GM21360 (cell line): ENCODE measurements around the gene BRSK1.

ENCODE experiments used
- ATAC-seq: cut with Tn5 transposase; IDR thresholded peaks from one replicate; pipeline ENCODE4 v1.9.1; 2021; ENCODE audit warnings: mild to moderate bottlenecking, moderate library complexity; ENCODE audit not compliant: unreplicated experiment

BRSK1 gene

GRCh38 chr19:55283548-55284377, at the start of gene BRSK1:
Gene BRSK1, plus strand, starts transcription at chr19:55283997. Its CDS starts 446 bp downstream, at chr19:55284443.
- ATAC-seq = no peak

GRCh38 chr19:55238030-55238429, 45.8 kb upstream of the BRSK1 start:
- ATAC-seq = no peak

GRCh38 chr19:55239004-55239403, 44.8 kb upstream of the BRSK1 start:
- ATAC-seq = no peak

GRCh38 chr19:55240713-55241020, 43.1 kb upstream of the BRSK1 start:
- no peak for ATAC-seq

- no peak for ATAC-seq
Observed at GRCh38 chr19:55241143-55241934, 42.5 kb upstream of the BRSK1 start.

GRCh38 chr19:55241935-55242464, 41.8 kb upstream of the BRSK1 start:
- no peak for ATAC-seq

- ATAC-seq = no peak
Observed at GRCh38 chr19:55242517-55242916, 41.3 kb upstream of the BRSK1 start.

GRCh38 chr19:55244004-55244680, 39.7 kb upstream of the BRSK1 start:
- no peak for ATAC-seq

GRCh38 chr19:55245236-55245904, 38.4 kb upstream of the BRSK1 start:
- ATAC-seq = no peak

GRCh38 chr19:55246462-55247451, 37.0 kb upstream of the BRSK1 start:
- no peak for ATAC-seq

GRCh38 chr19:55247621-55248099, 36.1 kb upstream of the BRSK1 start:
- ATAC-seq = no peak

GRCh38 chr19:55248166-55248675, 35.6 kb upstream of the BRSK1 start:
- ATAC-seq = no peak

- ATAC-seq = no peak
Observed at GRCh38 chr19:55248704-55249103, 35.1 kb upstream of the BRSK1 start.

- ATAC-seq = no peak
Observed at GRCh38 chr19:55249841-55250240, 34.0 kb upstream of the BRSK1 start.

- no peak for ATAC-seq
Observed at GRCh38 chr19:55250262-55251036, 33.3 kb upstream of the BRSK1 start.

GRCh38 chr19:55251341-55252081, 32.3 kb upstream of the BRSK1 start:
- no peak for ATAC-seq

- no peak for ATAC-seq
Observed at GRCh38 chr19:55252760-55253663, 30.8 kb upstream of the BRSK1 start.
